HFFc6 (cell line): Measurements from ENCODE around the gene LARP7. TPM values are rescaled to one million over a fixed set of nuclear protein-coding genes. Genes with fewer than 3 reads are reported as not detected.
"Not testable (repeated sequence)": the region's sequence is repeated elsewhere in the genome, so short reads cannot be mapped to it uniquely, and the experiment has no call there.

Source experiments
- DNase-seq: peaks from one replicate; pipeline ENCODE4 v3.0.0-alpha.2; 2018
- H3K27ac Mint-ChIP-seq: 2 replicates; pipeline ENCODE4 v1.8.0; 2020; ENCODE audit warnings: mild to moderate bottlenecking, mixed read lengths
- H3K27me3 Mint-ChIP-seq: 2 replicates; pipeline ENCODE4 v1.8.0; 2021; ENCODE audit warnings: mild to moderate bottlenecking, moderate library complexity, mixed read lengths; ENCODE audit not compliant: insufficient read depth
- H3K36me3 Mint-ChIP-seq: 2 replicates; pipeline ENCODE4 v1.8.0; 2021; ENCODE audit warnings: low read depth, mixed read lengths
- H3K4me1 Mint-ChIP-seq: 2 replicates; pipeline ENCODE4 v1.8.0; 2020; ENCODE audit warnings: low read depth, mixed read lengths
- H3K4me3 Mint-ChIP-seq: 2 replicates; pipeline ENCODE4 v1.8.0; 2020; ENCODE audit warnings: mild to moderate bottlenecking, moderate library complexity, mixed read lengths
- H3K9me3 Mint-ChIP-seq: 2 replicates; pipeline ENCODE4 v1.8.0; 2020; ENCODE audit warnings: mild to moderate bottlenecking, mixed read lengths
- total RNA-seq, 6 experiments: library from RNA; stranded (reverse); fragmentation: NEBNext Ultra II Directional; extraction: Animal tissue kit (Norgen Biotek cat#: 25700); gene quantifications; 2 replicates in 1 of 6; 3 replicates in 5 of 6; pipeline ENCODE4 v1.2.3, GENCODE V29; 2021
- TF ChIP-seq, protein P1 (sequence below): fragments of 200-600 bp; sonication (generic); IDR thresholded peaks from 2 replicates; pipeline ENCODE4 v1.5.0; 2021; ENCODE audit warnings: antibody characterized with exemption, mild to moderate bottlenecking

LARP7 gene
- total RNA-seq, 6 experiments from 2014 or later = 25.1 to 34.4 (median 30.6) TPM

- Mint-ChIP-seq H3K27me3 (no peaks in the 10 kb centered on the region), H3K36me3 (peaks cover 10% of the 10 kb centered on the region), H3K27ac (no peak overlapping the region), H3K4me3 (no peak overlapping the region), H3K4me1 (no peaks in the 10 kb centered on the region), H3K9me3 (no peaks in the 10 kb centered on the region)
- TF ChIP-seq, protein P1, sequence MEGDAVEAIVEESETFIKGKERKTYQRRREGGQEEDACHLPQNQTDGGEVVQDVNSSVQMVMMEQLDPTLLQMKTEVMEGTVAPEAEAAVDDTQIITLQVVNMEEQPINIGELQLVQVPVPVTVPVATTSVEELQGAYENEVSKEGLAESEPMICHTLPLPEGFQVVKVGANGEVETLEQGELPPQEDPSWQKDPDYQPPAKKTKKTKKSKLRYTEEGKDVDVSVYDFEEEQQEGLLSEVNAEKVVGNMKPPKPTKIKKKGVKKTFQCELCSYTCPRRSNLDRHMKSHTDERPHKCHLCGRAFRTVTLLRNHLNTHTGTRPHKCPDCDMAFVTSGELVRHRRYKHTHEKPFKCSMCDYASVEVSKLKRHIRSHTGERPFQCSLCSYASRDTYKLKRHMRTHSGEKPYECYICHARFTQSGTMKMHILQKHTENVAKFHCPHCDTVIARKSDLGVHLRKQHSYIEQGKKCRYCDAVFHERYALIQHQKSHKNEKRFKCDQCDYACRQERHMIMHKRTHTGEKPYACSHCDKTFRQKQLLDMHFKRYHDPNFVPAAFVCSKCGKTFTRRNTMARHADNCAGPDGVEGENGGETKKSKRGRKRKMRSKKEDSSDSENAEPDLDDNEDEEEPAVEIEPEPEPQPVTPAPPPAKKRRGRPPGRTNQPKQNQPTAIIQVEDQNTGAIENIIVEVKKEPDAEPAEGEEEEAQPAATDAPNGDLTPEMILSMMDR = no peak
- no peak for DNase-seq
These were observed 15.3 kb downstream of the LARP7 start for GRCh38 chr4:112652216-112652615.

GRCh38 chr4:112655270-112655669 lies 18.3 kb downstream of the LARP7 start:
- DNase-seq = no peak
- H3K27me3 Mint-ChIP-seq = no peaks in the 10 kb centered on the region
- no peak overlapping the region for H3K27ac Mint-ChIP-seq
- H3K9me3 Mint-ChIP-seq = no peaks in the 10 kb centered on the region
- no peaks in the 10 kb centered on the region for H3K4me1 Mint-ChIP-seq
- TF ChIP-seq, protein P1 = no peak
- peaks cover 14% of the 10 kb centered on the region for H3K36me3 Mint-ChIP-seq
- H3K4me3 Mint-ChIP-seq = no peak overlapping the region

DNA sequence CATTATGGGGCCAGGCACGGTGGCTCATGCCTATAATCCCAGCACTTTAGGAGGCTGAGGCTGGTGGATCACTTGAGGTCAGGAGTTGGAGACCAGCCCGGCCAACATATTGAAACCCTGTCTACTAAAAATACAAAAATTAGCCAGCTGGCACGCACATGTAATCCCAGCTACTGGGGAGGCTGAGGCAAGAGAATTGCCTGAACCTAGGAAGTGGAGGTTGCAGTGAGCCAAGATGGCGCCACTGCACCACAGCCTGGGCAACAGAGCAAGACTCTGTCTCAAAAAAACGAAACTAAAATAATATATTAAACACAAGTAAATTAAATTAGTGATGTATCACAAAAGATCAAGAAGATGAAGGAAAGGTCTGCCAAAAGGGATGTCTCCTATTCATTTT lies 19.2 kb downstream of the LARP7 start:
- H3K4me3 Mint-ChIP-seq, H3K27me3 Mint-ChIP-seq, H3K4me1 Mint-ChIP-seq, DNase-seq, H3K9me3 Mint-ChIP-seq, H3K27ac Mint-ChIP-seq: not testable (repeated sequence)
- peaks cover 14% of the 10 kb centered on the region for H3K36me3 Mint-ChIP-seq

GRCh38 chr4:112664611-112665010 lies 27.7 kb downstream of the LARP7 start:
- no peak overlapping the region for H3K4me3 Mint-ChIP-seq
- H3K27me3 Mint-ChIP-seq = no peaks in the 10 kb centered on the region
- no peaks in the 10 kb centered on the region for H3K9me3 Mint-ChIP-seq
- DNase-seq = no peak
- no peaks in the 10 kb centered on the region for H3K36me3 Mint-ChIP-seq
- TF ChIP-seq, protein P1 = no peak
- H3K27ac Mint-ChIP-seq = no peak overlapping the region
- no peaks in the 10 kb centered on the region for H3K4me1 Mint-ChIP-seq

DNA sequence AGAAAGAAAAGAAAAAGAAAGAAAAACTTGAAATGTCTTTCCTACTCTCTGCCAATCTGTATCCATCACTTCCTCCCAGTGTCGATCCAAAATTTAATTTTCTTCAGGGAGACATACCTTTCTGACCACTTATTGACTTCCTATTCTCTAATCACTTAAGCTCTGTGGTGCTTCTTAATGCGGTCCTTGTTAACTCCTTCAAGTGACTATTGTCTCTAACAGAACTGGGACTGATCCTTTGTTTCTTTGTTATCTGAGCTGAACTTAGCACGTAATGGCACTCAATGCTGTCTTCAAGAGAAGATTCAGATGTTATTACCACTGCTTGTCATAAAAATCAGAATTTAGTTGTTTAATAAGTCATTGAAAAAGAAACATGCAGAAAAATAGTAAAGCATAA lies 31.2 kb downstream of the LARP7 start:
- Mint-ChIP-seq H3K27me3 (peaks cover 2% of the 10 kb centered on the region; the same call in 1 of the 2 replicates), H3K9me3 (no peaks in the 10 kb centered on the region), H3K4me1 (no peaks in the 10 kb centered on the region), H3K27ac (no peak overlapping the region), H3K36me3 (no peaks in the 10 kb centered on the region), H3K4me3 (no peak overlapping the region)
- TF ChIP-seq, protein P1 = no peak
- no peak for DNase-seq

DNA sequence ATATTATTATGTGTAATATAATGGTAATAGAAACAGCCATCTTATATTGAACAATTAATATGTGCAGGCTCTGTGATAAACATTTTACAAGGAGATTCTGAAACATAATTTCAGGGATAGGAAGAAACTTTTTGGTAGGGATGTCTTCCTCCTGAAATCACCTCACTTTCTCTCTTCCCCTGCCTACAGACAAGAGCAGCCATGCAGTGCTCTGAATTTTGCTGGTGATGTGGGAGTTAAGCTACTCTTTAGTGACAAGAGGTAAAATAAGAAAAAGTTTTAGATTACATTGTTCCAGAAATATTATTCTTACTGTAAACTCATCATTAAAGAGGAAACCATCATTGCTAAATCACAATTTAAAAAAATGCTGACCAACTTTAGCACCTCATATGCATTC lies 36.1 kb downstream of the LARP7 start:
- Mint-ChIP-seq H3K27me3 (peaks cover 4% of the 10 kb centered on the region; the same call in 1 of the 2 replicates), H3K27ac (no peak overlapping the region), H3K36me3 (no peaks in the 10 kb centered on the region), H3K4me1 (no peaks in the 10 kb centered on the region), H3K4me3 (no peak overlapping the region), H3K9me3 (no peaks in the 10 kb centered on the region)
- no peak for DNase-seq
- TF ChIP-seq, protein P1 = no peak
